ENCODE results near the gene CYP3A5. TPM values are rescaled to one million over a fixed set of nuclear protein-coding genes. Genes with fewer than 3 reads are reported as not detected.

The CYP3A5 gene
- total and polyA plus RNA-seq, 2 of the 4 experiments (the other 2 are of a cell fraction), result not detected

- H3K14ac ChIP-seq (replicated peaks; ENCODE audit: low read depth, low read length), result no peak overlapping the region
- no peak overlapping the region for H2BK120ac ChIP-seq (ENCODE audit: low read depth, low read length)
- ATAC-seq (ENCODE audit: low read depth) (no peak), DNase-seq (no peak)
- H4K20me1 ChIP-seq (ENCODE audit: insufficient read depth, low read length), result no peaks in the 10 kb centered on the region
- H2BK5ac ChIP-seq (ENCODE audit: low read depth, low read length, poor library complexity, severe bottlenecking), result no peak overlapping the region
- H3K4ac ChIP-seq (ENCODE audit: low read depth, low read length), result no peak overlapping the region
- no peak overlapping the region for H3K4me3 ChIP-seq (ENCODE audit: insufficient read depth, low read depth, low read length)
- intact Hi-C loops (cut with micrococcal nuclease), result no loop called here
- H4K5ac ChIP-seq (ENCODE audit: low read depth, low read length), result no peak overlapping the region
- no peak overlapping the region for H2AK9ac ChIP-seq (replicated peaks; ENCODE audit: low read depth, low read length, poor library complexity)
- no peak overlapping the region for H3K23ac ChIP-seq (ENCODE audit: low read depth, low read length)
- H3K4me2 ChIP-seq (ENCODE audit: low read depth, low read length), result no peak overlapping the region
- no peaks in the 10 kb centered on the region for H3K9me3 ChIP-seq (ENCODE audit: control insufficient read depth, insufficient read depth, low read length)
- H2AFZ ChIP-seq (replicated peaks; ENCODE audit: low read length, poor library complexity), result no peak overlapping the region
- H3K9ac ChIP-seq (ENCODE audit: low read depth, low read length), result no peak overlapping the region
- CTCF ChIA-PET, result no interaction called here
- no peak overlapping the region for H2BK15ac ChIP-seq (ENCODE audit: low read depth, low read length)
- 0 out of 2 replicates have a peak, but pooled peaks cover 2% of the 10 kb centered on the region for H3K36me3 ChIP-seq (ENCODE audit: control insufficient read depth, insufficient read depth, low read length)
- no peak overlapping the region for H4K8ac ChIP-seq (ENCODE audit: low read depth in 2 of 2, low read length in 2 of 2)
- H3K4me1 ChIP-seq (ENCODE audit: control insufficient read depth, insufficient read depth, low read length), result no peaks in the 10 kb centered on the region
- POLR2A ChIA-PET (ENCODE audit: unreplicated experiment), result no interaction called here
- TF ChIP-seq MXI1 (IDR thresholded peaks at IDR 0.05; ENCODE audit: borderline replicate concordance, low read depth, low read length), result no peak
- no peak for TF ChIP-seq CTCF (conservative IDR thresholded peaks at IDR 0.05; ENCODE audit: low read depth, low read length)
- no peak for TF ChIP-seq RAD21 (IDR thresholded peaks at IDR 0.05; ENCODE audit: low read length)
- no peak for TF ChIP-seq CHD1 (IDR thresholded peaks at IDR 0.05; ENCODE audit: low read depth, low read length)
- TF ChIP-seq RFX5 (IDR thresholded peaks at IDR 0.05; ENCODE audit: low read depth, low read length), result no peak
- no peak for TF ChIP-seq SMC3 (IDR thresholded peaks at IDR 0.05; ENCODE audit: low read depth, low read length)
- TF ChIP-seq USF2 (IDR thresholded peaks at IDR 0.05; ENCODE audit: low read depth, low read length), result no peak
- TF ChIP-seq MAFK (IDR thresholded peaks at IDR 0.05; ENCODE audit: low read depth, low read length), result no peak
- no peak for TF ChIP-seq NFE2L2 (IDR thresholded peaks at IDR 0.05; ENCODE audit: low read depth, low read length)
- no peak for TF ChIP-seq MAZ (IDR thresholded peaks at IDR 0.05; ENCODE audit: borderline replicate concordance, low read depth, low read length)
- TF ChIP-seq FOS (IDR thresholded peaks at IDR 0.05; ENCODE audit: low read depth, low read length), result no peak
- TF ChIP-seq ELK1 (IDR thresholded peaks at IDR 0.05; ENCODE audit: borderline replicate concordance, low read depth, low read length), result no peak
- TF ChIP-seq RCOR1 (IDR thresholded peaks at IDR 0.05; ENCODE audit: insufficient replicate concordance, low read length), result no peak
- TF ChIP-seq POLR2A (IDR thresholded peaks at IDR 0.05; ENCODE audit: low read depth, low read length), result no peak
- TF ChIP-seq BHLHE40 (IDR thresholded peaks at IDR 0.05; ENCODE audit: low read depth, low read length), result no peak
- TF ChIP-seq CEBPB (IDR thresholded peaks at IDR 0.05; ENCODE audit: low read depth, low read length), result no peak
- H3K9me1 ChIP-seq (ENCODE audit: insufficient read depth, low read length), result no peaks in the 10 kb centered on the region
- dilution Hi-C loops (cut with HindIII; ENCODE audit: low sequenced_read_pairs, unreplicated experiment), result no loop called here
- in situ Hi-C loops (cut with MboI; ENCODE audit: low sequenced_read_pairs), result no loop called here
- H2AK5ac ChIP-seq (ENCODE audit: low read depth, low read length), result no peak overlapping the region
- no peak overlapping the region for H3K27ac ChIP-seq (ENCODE audit: insufficient read depth, low read length)
- BruUV-seq (replicated peaks), result no TSS peak
- no peaks in the 10 kb centered on the region for H3K79me1 ChIP-seq (ENCODE audit: low read depth in 1 of 2, low read length in 2 of 2)
- no peak overlapping the region for H2BK20ac ChIP-seq (ENCODE audit: low read depth, low read length)
- H3K56ac ChIP-seq (ENCODE audit: extremely low read depth, insufficient read depth, low read length), result no peak overlapping the region
- H3K27me3 ChIP-seq (ENCODE audit: control insufficient read depth, insufficient read depth, low read length), result no peaks in the 10 kb centered on the region
- no CpG with 5 or more reads among the region's 3 CpGs for WGBS, 2 experiments (ENCODE audit: extremely low coverage in 2 of 2, insufficient read length in 1 of 2)
- no peak overlapping the region for H3K18ac ChIP-seq (ENCODE audit: low read depth, low read length)
- H4K91ac ChIP-seq (ENCODE audit: insufficient read depth, low read depth, low read length), result no peak overlapping the region
Measured at GRCh38 chr7:99644431-99644830, 35.4 kb downstream of the CYP3A5 start.

Measured in IMR-90 (cell line).